GM19099 (cell line): ENCODE results near the gene SLC39A1.
A peak's percentile ranks its signal among the peaks of the same experiment; 100 is the strongest.

ENCODE experiments used
- POLR2A ChIP-seq: IDR thresholded peaks from 3 replicates; pipeline ENCODE4 v1.6.1; 2011; ENCODE audit warnings: low read depth; ENCODE audit not compliant: insufficient read length; ENCODE audit errors: extremely low read depth

Gene SLC39A1

DNA sequence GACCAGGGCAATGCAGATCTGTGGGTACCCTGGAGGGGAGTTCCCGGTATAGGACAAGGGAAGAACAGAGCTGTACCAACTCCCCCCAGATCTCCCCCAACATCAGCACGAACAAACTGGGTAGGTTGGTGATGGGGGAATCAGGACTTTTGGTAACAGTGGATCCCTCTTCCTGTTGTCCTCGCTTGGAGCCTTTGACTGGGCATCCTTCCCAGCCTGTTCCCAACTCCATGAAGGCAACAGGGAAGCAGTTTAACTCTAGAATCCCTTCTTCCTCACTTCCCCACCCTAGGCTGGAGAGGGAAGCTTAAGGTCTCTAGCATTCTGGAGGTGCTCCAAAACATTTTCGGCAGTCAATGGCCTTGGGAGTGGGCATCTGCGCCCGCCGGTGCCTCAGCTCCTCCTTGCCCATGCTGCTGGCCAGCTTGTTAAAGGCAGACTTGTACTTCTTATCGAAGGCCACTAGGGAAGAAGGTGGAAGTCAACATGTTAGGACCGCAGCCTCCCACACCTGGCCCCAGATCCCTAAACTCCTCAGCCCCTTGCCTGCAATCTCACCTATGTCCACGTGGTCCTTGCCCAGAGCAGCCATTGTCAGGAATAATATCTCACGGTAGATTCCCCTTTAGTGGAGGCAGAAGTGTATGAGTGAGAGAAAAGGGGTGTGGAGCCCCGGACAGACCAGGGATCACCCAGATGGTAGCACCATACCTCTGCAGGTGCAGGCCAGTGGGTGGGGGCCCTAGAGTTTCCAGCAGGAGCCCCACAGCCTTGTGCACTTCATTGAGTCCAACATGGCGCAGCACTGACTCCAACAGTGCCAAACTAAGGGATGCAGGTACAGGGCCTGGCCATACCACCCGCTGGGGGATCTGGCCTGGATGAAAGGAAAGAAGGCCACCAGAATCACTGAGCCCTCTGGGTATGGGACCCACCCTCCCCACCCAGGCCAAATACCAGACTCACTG, 33.1 kb downstream of the SLC39A1 start:
- TF ChIP-seq POLR2A = no peak

DNA sequence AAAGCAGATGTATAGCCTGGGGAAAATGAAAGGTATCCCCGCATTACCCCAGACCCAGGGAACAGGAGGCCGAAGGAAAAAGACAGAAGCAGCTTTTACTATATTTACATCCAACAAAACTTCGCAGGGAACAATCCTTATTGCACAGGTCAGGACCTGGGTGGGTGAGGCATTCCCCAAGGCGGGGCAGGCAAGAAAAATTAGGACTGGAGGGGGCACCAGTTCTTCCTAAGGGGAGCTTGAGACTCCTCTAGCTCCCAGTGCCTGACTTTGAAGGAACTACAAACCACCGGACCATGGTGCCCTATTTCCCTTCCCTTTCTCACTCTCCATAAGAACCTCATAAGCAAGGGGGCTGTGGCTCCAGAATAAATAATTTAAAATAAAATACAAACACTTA, 33.9 kb downstream of the SLC39A1 start:
- TF ChIP-seq POLR2A = no peak

- no peak for TF ChIP-seq POLR2A
These were observed 34.5 kb downstream of the SLC39A1 start for GRCh38 chr1:153928791-153929341.

GRCh38 chr1:153928245-153928644, 35.1 kb downstream of the SLC39A1 start:
- TF ChIP-seq POLR2A = no peak

GRCh38 chr1:153926405-153926804, 36.9 kb downstream of the SLC39A1 start:
- TF ChIP-seq POLR2A = no peak

GRCh38 chr1:153922972-153923925, 40.1 kb downstream of the SLC39A1 start, which contains the start of gene GATAD2B:
TSS of gene GATAD2B (minus strand) at chr1:153922972. CDS start at chr1:153828347, 94,625 bp downstream.
- TF ChIP-seq POLR2A = peak; percentile 80

- no peak for TF ChIP-seq POLR2A
These were observed 41.0 kb downstream of the SLC39A1 start for GRCh38 chr1:153922076-153922971.

DNA sequence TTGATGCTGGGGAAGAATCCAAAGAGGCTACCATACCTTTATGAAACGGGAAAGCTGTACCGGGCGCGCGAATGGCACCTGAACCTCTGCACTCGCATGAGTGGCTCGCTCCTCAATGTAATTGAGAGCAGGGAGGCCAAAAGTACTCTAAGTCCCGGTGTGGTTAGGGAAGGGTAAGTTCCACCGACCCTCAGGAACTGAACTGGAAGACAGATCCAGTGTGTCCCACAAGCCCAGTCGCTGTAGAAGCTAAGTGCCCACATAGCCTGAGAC, 41.6 kb downstream of the SLC39A1 start:
- TF ChIP-seq POLR2A = no peak

- TF ChIP-seq POLR2A = no peak
These were observed 42.1 kb downstream of the SLC39A1 start for GRCh38 chr1:153921080-153921802.

GRCh38 chr1:153919876-153920852, 43.2 kb downstream of the SLC39A1 start:
- no peak for TF ChIP-seq POLR2A

GRCh38 chr1:153916297-153916696, 47.0 kb downstream of the SLC39A1 start:
- no peak for TF ChIP-seq POLR2A

GRCh38 chr1:153912349-153912748, 51.0 kb downstream of the SLC39A1 start:
- no peak for TF ChIP-seq POLR2A
